Astrocyte of the spinal cord (primary cell): Measurements from ENCODE around the gene DSCAM.

Source experiments
- DNase-seq: peaks from one replicate; pipeline ENCODE4 v3.0.0; 2011; ENCODE audit warnings: low read depth, low spot score
- H3K4me3 ChIP-seq: 2 replicates; pipeline ENCODE4 v1.5.1; 2011; ENCODE audit warnings: low read depth, mild to moderate bottlenecking, low read length, moderate library complexity
- CTCF ChIP-seq: IDR thresholded peaks from 2 replicates; pipeline ENCODE4 v1.5.1; 2012; ENCODE audit warnings: low read depth, mild to moderate bottlenecking, low read length, inconsistent platforms
- in situ Hi-C: cut with HindIII; loops from 2 replicates; pipeline ENCODE4 v1.10.0; 2017; ENCODE audit warnings: low sequenced_read_pairs

DSCAM gene

GRCh38 chr21:40731206-40731605 lies 115.8 kb downstream of the DSCAM start:
- in situ Hi-C loops = no loop called here
- no peak overlapping the region for H3K4me3 ChIP-seq
- no peak for DNase-seq
- no peak for TF ChIP-seq CTCF

GRCh38 chr21:40730426-40730800 lies 116.5 kb downstream of the DSCAM start:
- TF ChIP-seq CTCF = no peak
- H3K4me3 ChIP-seq = no peak overlapping the region
- no peak for DNase-seq
- in situ Hi-C loops = no loop called here

GRCh38 chr21:40729761-40730425 lies 117.1 kb downstream of the DSCAM start:
- no peak overlapping the region for H3K4me3 ChIP-seq
- no peak for DNase-seq
- TF ChIP-seq CTCF = no peak
- in situ Hi-C loops = no loop called here

GRCh38 chr21:40723966-40724365 lies 123.0 kb downstream of the DSCAM start:
- in situ Hi-C loops = no loop called here
- no peak for TF ChIP-seq CTCF

GRCh38 chr21:40723317-40723716 lies 123.6 kb downstream of the DSCAM start:
- in situ Hi-C loops = no loop called here
- no peak overlapping the region for H3K4me3 ChIP-seq
- no peak for TF ChIP-seq CTCF
- no peak for DNase-seq

More at GRCh38 chr21:40723966-40724365, 123.0 kb downstream of the DSCAM start:
- no peak for DNase-seq
- H3K4me3 ChIP-seq = no peak overlapping the region

GRCh38 chr21:40719615-40720014 lies 127.3 kb downstream of the DSCAM start:
- no peak for TF ChIP-seq CTCF
- H3K4me3 ChIP-seq = no peak overlapping the region
- DNase-seq = no peak
- in situ Hi-C loops = no loop called here

GRCh38 chr21:40717028-40717427 lies 129.9 kb downstream of the DSCAM start:
- in situ Hi-C loops = no loop called here

More at GRCh38 chr21:40717028-40717427, 129.9 kb downstream of the DSCAM start:
- TF ChIP-seq CTCF = no peak
- no peak for DNase-seq
- no peak overlapping the region for H3K4me3 ChIP-seq
